Activated CD4-positive, alpha-beta T cell treated with anti-CD3 and anti-CD28 coated beads for 36 hours (primary cell): ENCODE measurements around the gene ABHD15. TPM values are rescaled to one million over a fixed set of nuclear protein-coding genes. Genes with fewer than 3 reads are reported as not detected.
A peak's percentile ranks its signal among the peaks of the same experiment; 100 is the strongest.

Experiments
- ATAC-seq: fragments of 200-7000 bp; cut with Tn5 transposase; one replicate; pipeline ENCODE4 v1.10.0; 2021; ENCODE audit warnings: mild to moderate bottlenecking, moderate library complexity
- CTCF ChIA-PET: fragments of 350-600 bp; sonication (Branson Sonifier 250); formaldehyde crosslinking; loops from one replicate; lab custom pipeline; 2021; ENCODE audit warnings: antibody characterized with exemption; lab: Charles Lee
- POLR2A ChIA-PET: fragments of 350-600 bp; sonication (Branson Sonifier 250); formaldehyde crosslinking; loops from one replicate; lab custom pipeline; 2021; ENCODE audit warnings: antibody characterized with exemption, inconsistent platforms; lab: Charles Lee
- DNase-seq: peaks from one replicate; pipeline ENCODE4 v3.0.0-alpha.2; 2020
- H3K27ac Mint-ChIP-seq: one replicate; pipeline ENCODE4 v1.8.0; 2021; ENCODE audit warnings: mixed read lengths
- H3K27me3 Mint-ChIP-seq: one replicate; pipeline ENCODE4 v1.8.0; 2021; ENCODE audit warnings: mixed read lengths
- H3K36me3 Mint-ChIP-seq: one replicate; pipeline ENCODE4 v1.8.0; 2021; ENCODE audit warnings: low read depth, mixed read lengths
- H3K4me1 Mint-ChIP-seq: one replicate; pipeline ENCODE4 v1.8.0; 2021; ENCODE audit warnings: mixed read lengths
- H3K4me3 Mint-ChIP-seq: one replicate; pipeline ENCODE4 v1.8.0; 2021; ENCODE audit warnings: mild to moderate bottlenecking, moderate library complexity, mixed read lengths
- H3K9me3 Mint-ChIP-seq: one replicate; pipeline ENCODE4 v1.8.0; 2021; ENCODE audit warnings: low read depth, mixed read lengths
- intact Hi-C, 2 experiments: fragments of 100-400 bp; cut with DNase I in 1 of 2; cut with micrococcal nuclease in 1 of 2; formaldehyde crosslinking; loops; one replicate each; pipeline versions ENCODE4 v1.14.2 to v1.15.1; 2022 to 2024; cut with DNase I, micrococcal nuclease
- total RNA-seq, 2 experiments: library from RNA; stranded (reverse); gene quantifications; one replicate each; pipeline ENCODE4 v1.2.3, GENCODE V29; 2021

The ABHD15 gene
- total RNA-seq, 2 experiments from 2014 or later: 7.2 to 8.6 TPM

- H3K27ac Mint-ChIP-seq: no peak overlapping the region
- peak; percentile 78 for ATAC-seq
- H3K4me1 Mint-ChIP-seq: peaks cover 14% of the 10 kb centered on the region
- no peak overlapping the region for H3K4me3 Mint-ChIP-seq
- peaks cover 11% of the 10 kb centered on the region for H3K36me3 Mint-ChIP-seq
- no peaks in the 10 kb centered on the region for H3K9me3 Mint-ChIP-seq
- POLR2A ChIA-PET: no interaction called here
- CTCF ChIA-PET: no interaction called here
- DNase-seq: no peak
- no peaks in the 10 kb centered on the region for H3K27me3 Mint-ChIP-seq
- intact Hi-C loops: no loop called here
These were observed 9.1 kb downstream of the ABHD15 start for GRCh38 chr17:29557739-29558116.

GRCh38 chr17:29557085-29557738 lies 9.6 kb downstream of the ABHD15 start:
- Mint-ChIP-seq H3K27ac (no peak overlapping the region), H3K9me3 (no peaks in the 10 kb centered on the region), H3K36me3 (peaks cover 6% of the 10 kb centered on the region), H3K4me1 (peaks cover 14% of the 10 kb centered on the region), H3K27me3 (no peaks in the 10 kb centered on the region), H3K4me3 (no peak overlapping the region)
- DNase-seq (no peak), ATAC-seq (no peak)
- intact Hi-C loops: no loop called here
- POLR2A ChIA-PET: interaction anchor here (0.6 kb wide), 1 partner anchor 28 kb away, joined by 3 read pairs; no protein-coding TSS in a partner anchor
- CTCF ChIA-PET: interaction anchor here (0.9 kb wide), 1 partner anchor 187 kb away, joined by 5 read pairs; no protein-coding TSS in a partner anchor

GRCh38 chr17:29555840-29556239 lies 11.0 kb downstream of the ABHD15 start:
- H3K27ac Mint-ChIP-seq: no peak overlapping the region
- DNase-seq: no peak
- no peaks in the 10 kb centered on the region for H3K36me3 Mint-ChIP-seq
- no peaks in the 10 kb centered on the region for H3K27me3 Mint-ChIP-seq
- peaks cover 14% of the 10 kb centered on the region for H3K4me1 Mint-ChIP-seq
- H3K9me3 Mint-ChIP-seq: no peaks in the 10 kb centered on the region
- intact Hi-C loops: no loop called here
- ChIA-PET CTCF (no interaction called here), POLR2A (no interaction called here)
- no peak for ATAC-seq
- H3K4me3 Mint-ChIP-seq: no peak overlapping the region

DNA sequence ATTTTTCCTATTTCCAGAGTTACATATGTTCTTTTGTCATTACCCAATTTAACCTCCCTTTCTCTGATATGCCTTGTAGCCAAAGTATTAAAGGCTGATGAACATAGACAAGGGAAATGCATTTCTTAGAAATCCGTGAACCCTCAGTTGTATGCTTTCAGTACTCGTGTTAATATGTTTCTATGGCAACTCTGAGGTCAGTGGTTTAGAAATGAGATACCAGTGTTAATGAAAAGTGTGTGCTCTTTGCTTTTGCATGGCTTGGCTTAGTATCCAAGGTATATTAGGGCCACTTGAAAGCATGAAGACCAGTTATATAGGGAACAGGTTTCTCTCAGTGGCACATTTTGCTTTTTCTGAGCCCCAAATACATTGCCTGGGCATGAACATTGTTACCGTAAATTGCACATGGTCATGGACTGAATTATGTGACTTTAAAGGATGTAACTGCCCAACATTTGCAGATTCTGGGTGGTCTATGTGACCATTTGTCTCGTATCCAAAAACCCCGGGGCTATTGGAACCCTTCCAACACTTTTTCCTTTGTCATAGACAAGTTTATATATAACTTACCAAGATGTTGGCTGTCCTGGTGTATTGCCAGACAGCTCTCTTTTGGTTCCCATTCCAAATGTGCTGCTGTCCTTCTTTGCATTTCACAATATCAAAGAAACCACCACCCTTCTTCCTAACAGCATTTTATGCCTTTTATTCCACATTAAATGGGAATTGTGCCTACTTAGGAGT lies 17.5 kb downstream of the ABHD15 start:
- ChIA-PET POLR2A (no interaction called here), CTCF (interaction anchor here (1.1 to 1.9 kb wide), 2 partner anchors 12 to 22 kb away, joined by 3 to 10 read pairs; no protein-coding TSS in a partner anchor)
- no peak overlapping the region for H3K4me3 Mint-ChIP-seq
- H3K36me3 Mint-ChIP-seq: peaks cover 2% of the 10 kb centered on the region
- ATAC-seq: peak; percentile 36
- H3K27me3 Mint-ChIP-seq: no peaks in the 10 kb centered on the region
- no peak for DNase-seq
- no peaks in the 10 kb centered on the region for H3K9me3 Mint-ChIP-seq
- no peak overlapping the region for H3K27ac Mint-ChIP-seq
- intact Hi-C loops: no loop called here
- no peaks in the 10 kb centered on the region for H3K4me1 Mint-ChIP-seq

GRCh38 chr17:29546830-29547229 lies 20.0 kb downstream of the ABHD15 start:
- no peaks in the 10 kb centered on the region for H3K4me1 Mint-ChIP-seq
- H3K27ac Mint-ChIP-seq: no peak overlapping the region
- H3K4me3 Mint-ChIP-seq: no peak overlapping the region
- DNase-seq: no peak
- no peaks in the 10 kb centered on the region for H3K9me3 Mint-ChIP-seq
- no peaks in the 10 kb centered on the region for H3K27me3 Mint-ChIP-seq
- ATAC-seq: no peak
- intact Hi-C loops: no loop called here
- POLR2A ChIA-PET: no interaction called here
- CTCF ChIA-PET: interaction anchor here (2.4 kb wide), 1 partner anchor 10 kb away, joined by 8 read pairs; no protein-coding TSS in a partner anchor
- peaks cover 16% of the 10 kb centered on the region for H3K36me3 Mint-ChIP-seq

- no peak for ATAC-seq
- H3K4me3 Mint-ChIP-seq: no peak overlapping the region
- POLR2A ChIA-PET: no interaction called here
- CTCF ChIA-PET: interaction anchor here (1.4 to 2.4 kb wide), 2 partner anchors 9 to 265 kb away, joined by 3 to 8 read pairs; no protein-coding TSS in a partner anchor
- no peaks in the 10 kb centered on the region for H3K4me1 Mint-ChIP-seq
- no peaks in the 10 kb centered on the region for H3K27me3 Mint-ChIP-seq
- H3K36me3 Mint-ChIP-seq: peaks cover 16% of the 10 kb centered on the region
- H3K27ac Mint-ChIP-seq: no peak overlapping the region
- no peaks in the 10 kb centered on the region for H3K9me3 Mint-ChIP-seq
- DNase-seq: no peak
- intact Hi-C loops: no loop called here
These were observed 20.8 kb downstream of the ABHD15 start for GRCh38 chr17:29546085-29546484.

DNA sequence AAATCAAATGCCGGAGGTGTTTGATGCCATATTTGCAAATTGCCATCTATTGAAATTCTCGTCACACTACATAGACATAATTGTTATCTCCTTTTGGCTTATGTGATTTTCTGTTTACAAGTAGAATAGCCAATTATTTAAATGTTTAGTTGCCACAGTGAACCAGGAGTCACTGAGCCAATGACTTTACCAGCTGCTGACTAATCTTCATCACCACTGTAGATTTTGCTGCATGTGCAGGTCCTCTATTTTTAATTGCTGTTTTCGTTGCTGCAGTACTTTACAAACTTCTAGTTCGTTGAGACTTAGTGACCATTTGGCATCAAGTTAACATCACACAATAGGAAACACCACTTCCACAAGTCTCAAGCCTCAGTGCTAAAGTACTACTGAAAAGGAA lies 22.8 kb downstream of the ABHD15 start:
- ChIA-PET CTCF (interaction anchor here (0.9 kb wide), 1 partner anchor 9 kb away, joined by 3 read pairs; no protein-coding TSS in a partner anchor), POLR2A (no interaction called here)
- H3K27ac Mint-ChIP-seq: no peak overlapping the region
- peaks cover 19% of the 10 kb centered on the region for H3K36me3 Mint-ChIP-seq
- no peaks in the 10 kb centered on the region for H3K27me3 Mint-ChIP-seq
- H3K4me1 Mint-ChIP-seq: no peaks in the 10 kb centered on the region
- H3K9me3 Mint-ChIP-seq: no peaks in the 10 kb centered on the region
- intact Hi-C loops: no loop called here
- no peak for ATAC-seq
- no peak overlapping the region for H3K4me3 Mint-ChIP-seq
- DNase-seq: no peak

- no peak for ATAC-seq
- ChIA-PET POLR2A (no interaction called here), CTCF (interaction anchor here (0.6 to 5.1 kb wide), 11 partner anchors 10 to 277 kb away, joined by 3 to 67 read pairs (median 3); partner anchors contain the start of gene ABHD15)
- H3K4me1 Mint-ChIP-seq: no peaks in the 10 kb centered on the region
- no peaks in the 10 kb centered on the region for H3K27me3 Mint-ChIP-seq
- H3K36me3 Mint-ChIP-seq: peaks cover 34% of the 10 kb centered on the region
- H3K4me3 Mint-ChIP-seq: no peak overlapping the region
- no peaks in the 10 kb centered on the region for H3K9me3 Mint-ChIP-seq
- no peak for DNase-seq
- no peak overlapping the region for H3K27ac Mint-ChIP-seq
- intact Hi-C loops: no loop called here
These were observed 32.9 kb downstream of the ABHD15 start for GRCh38 chr17:29533976-29534375.

DNA sequence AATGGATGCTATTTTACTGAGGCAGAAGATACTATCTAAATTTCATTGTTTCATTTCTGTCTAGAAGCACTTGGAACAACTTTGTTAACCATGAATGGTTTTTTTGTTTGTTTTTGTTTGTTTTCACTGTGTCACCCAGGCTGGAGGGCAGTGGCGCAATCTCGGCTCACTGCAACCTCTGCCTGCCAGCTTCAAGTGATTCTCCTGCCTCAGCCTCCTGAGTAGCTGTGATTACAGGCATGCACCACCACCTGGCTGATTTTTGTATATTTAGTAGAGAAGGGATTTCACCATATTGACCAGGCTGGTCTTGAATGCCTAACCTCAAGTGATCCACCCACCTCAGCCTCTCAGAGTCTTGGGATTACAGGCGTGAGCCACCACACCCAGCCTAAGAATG lies 40.5 kb downstream of the ABHD15 start:
- no peak for DNase-seq
- H3K4me1 Mint-ChIP-seq: peaks cover 1% of the 10 kb centered on the region
- no peak overlapping the region for H3K4me3 Mint-ChIP-seq
- H3K9me3 Mint-ChIP-seq: no peaks in the 10 kb centered on the region
- POLR2A ChIA-PET: no interaction called here
- H3K27me3 Mint-ChIP-seq: no peaks in the 10 kb centered on the region
- CTCF ChIA-PET: interaction anchor here (1.2 to 1.6 kb wide), 2 partner anchors 23 to 306 kb away, joined by 3 read pairs; no protein-coding TSS in a partner anchor
- peaks cover 15% of the 10 kb centered on the region for H3K36me3 Mint-ChIP-seq
- H3K27ac Mint-ChIP-seq: no peak overlapping the region
- intact Hi-C loops: no loop called here
- no peak for ATAC-seq

- Mint-ChIP-seq H3K27ac (peak overlapping the region; percentile 19), H3K36me3 (peaks cover 9% of the 10 kb centered on the region), H3K27me3 (no peaks in the 10 kb centered on the region), H3K4me3 (no peak overlapping the region), H3K4me1 (peaks cover 1% of the 10 kb centered on the region), H3K9me3 (no peaks in the 10 kb centered on the region)
- intact Hi-C loops: no loop called here
- ChIA-PET POLR2A (interaction anchor here (0.7 kb wide), 1 partner anchor 255 kb away, joined by 3 read pairs; no protein-coding TSS in a partner anchor), CTCF (interaction anchor here (1.0 to 1.5 kb wide), 4 partner anchors 12 to 155 kb away, joined by 3 to 11 read pairs (median 6); partner anchors contain the start of gene TAOK1)
- ATAC-seq: no peak
- DNase-seq: no peak
These were observed 42.1 kb downstream of the ABHD15 start for GRCh38 chr17:29524692-29525091.

- H3K27ac Mint-ChIP-seq: no peak overlapping the region
- H3K36me3 Mint-ChIP-seq: peaks cover 21% of the 10 kb centered on the region
- DNase-seq (no peak), ATAC-seq (no peak)
- ChIA-PET CTCF (interaction anchor here (0.9 kb wide), 1 partner anchor 148 kb away, joined by 3 read pairs; no protein-coding TSS in a partner anchor), POLR2A (no interaction called here)
- no peaks in the 10 kb centered on the region for H3K27me3 Mint-ChIP-seq
- no peaks in the 10 kb centered on the region for H3K9me3 Mint-ChIP-seq
- no peak overlapping the region for H3K4me3 Mint-ChIP-seq
- intact Hi-C loops: no loop called here
- H3K4me1 Mint-ChIP-seq: no peaks in the 10 kb centered on the region
These were observed 48.5 kb downstream of the ABHD15 start for GRCh38 chr17:29518359-29518758.
